ENCODE results near the gene FGGY.

Gene FGGY

DNA sequence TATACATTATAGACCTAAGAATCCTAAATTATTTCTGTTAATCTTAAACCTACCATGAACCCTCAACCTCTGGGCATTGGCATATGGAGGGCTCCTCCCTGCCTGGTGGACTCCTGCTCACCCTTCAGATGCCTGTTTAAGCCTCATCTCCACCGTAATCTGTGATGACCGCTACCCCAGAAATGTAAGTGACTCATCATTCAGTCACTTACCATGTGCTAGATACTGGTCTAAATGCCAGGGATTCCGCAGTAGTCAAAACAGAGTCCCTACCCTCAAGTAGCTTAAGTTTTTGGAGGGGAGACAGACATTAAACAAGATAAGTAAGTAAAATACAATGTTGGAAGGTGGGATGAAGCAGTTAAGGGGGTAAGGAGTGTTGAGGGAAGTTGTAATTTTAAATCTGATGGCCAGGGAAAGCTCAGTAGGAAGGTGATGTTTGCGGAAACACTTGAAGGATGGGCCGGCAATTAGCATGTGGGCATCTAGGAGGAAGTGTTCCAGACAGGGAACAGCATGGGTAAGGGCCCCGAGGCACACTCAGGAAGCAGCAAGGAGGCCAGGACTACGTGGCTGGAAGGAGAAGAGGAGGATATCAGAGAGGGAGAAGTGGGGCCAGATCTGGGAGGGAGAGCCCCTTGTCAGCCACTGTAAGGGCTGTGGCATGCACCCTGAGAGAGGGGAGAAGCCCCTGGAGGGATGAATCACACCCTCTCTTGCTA is 376.1 kb downstream of the FGGY start:
- DNase-seq (ENCODE audit: low read depth in 2 of 2, low spot score in 1 of 2): no peak

DNA sequence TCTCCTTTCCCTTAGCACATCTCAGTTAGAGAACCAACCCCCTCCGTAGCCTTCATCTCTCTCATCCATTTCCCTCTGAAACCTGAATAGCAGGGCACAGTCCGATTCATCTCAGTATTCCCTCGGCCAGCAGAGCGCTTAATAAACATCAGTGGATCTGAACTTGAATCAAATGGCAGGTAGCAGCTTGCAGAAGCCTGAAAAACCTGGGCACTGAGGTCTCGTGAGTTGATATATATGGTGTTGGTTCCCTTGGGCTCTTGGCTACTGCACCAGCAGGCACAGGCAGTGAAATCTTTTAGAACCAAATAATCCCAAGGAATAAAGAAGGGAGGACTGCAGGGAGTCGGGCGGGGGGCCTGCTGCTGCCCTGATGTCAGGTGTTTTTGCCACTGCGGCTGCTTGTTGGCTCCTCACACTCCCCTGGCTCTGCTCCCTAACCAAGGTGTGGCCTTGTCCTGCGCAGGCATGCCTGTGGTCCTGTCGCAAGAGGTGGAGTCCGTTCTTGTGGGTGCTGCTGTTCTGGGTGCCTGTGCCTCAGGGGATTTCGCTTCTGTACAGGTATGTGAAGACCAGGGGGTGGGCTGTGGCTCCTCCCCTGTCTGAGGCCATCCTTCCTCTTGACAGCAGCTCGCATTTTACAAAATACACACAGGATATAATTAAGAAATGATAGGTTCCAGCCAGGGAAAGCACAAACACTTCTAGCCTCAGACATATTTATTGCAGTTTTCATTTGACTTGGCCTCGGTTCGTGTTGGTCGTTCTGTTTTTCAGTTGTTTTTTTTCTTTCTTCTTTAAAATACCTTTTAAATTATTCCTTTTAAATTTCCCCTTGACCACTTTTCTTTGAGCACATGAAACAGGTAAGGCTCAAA is 376.9 kb downstream of the FGGY start:
- DNase-seq (ENCODE audit: low read depth in 2 of 2, low spot score in 1 of 2): no peak

DNA sequence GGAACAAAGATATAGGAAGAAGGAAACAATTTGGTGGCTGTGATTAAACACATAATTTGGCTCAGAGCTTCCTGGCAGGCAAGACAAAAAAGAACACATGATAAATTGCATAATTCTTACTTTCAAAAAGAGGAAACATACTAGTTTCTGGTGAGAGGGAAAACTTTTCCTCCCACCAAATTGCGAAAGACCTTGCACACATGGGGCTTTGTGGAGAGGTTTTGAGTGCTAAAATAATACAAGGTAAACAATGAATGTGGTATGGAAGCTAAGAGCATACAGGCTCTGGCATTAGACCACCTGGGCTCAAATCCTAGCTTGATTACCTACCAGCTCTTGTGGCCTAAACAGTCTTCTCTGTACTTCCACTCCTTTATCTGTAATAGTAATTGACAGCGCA is 377.7 kb downstream of the FGGY start:
- DNase-seq (ENCODE audit: low read depth in 2 of 2, low spot score in 1 of 2): no peak

DNA sequence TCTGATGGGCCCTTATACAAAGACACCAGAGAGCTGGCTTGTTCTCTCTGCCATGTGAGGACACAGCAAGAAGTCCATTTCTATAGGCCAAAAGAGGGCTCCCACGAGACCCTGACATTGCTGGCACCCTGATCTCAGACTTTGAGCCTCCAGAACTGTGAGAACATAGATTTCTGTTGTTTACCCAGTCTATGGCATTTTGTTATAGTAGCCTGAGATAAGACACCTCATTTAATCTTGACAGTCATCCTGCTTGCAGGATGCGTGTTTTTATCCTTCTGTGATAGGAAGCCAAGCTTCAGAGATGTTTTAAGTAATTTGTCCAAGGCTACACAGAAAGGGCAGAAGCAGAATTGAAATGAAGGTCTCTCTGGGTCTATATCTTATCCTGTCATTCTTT is 379.0 kb downstream of the FGGY start:
- no peak for DNase-seq (ENCODE audit: low read depth in 2 of 2, low spot score in 1 of 2)

DNA sequence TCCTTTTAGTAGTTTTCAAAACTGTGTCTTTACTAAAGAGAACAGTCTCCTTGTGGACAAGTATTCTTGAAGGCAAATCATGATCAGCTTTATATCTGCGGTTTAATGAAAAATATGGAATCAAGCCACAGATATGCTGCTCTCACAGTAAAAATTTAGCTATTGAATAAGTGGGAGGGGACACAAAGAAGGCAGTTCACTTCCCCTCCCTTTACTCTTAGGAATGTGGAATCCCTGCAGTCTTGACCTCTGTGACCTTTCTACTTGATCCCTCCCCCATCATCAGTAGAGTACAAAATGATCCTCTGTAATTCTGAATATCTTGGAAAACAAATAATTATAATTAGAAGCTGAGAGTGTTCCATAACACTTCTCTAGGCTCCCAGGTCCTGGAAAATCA is 381.1 kb downstream of the FGGY start:
- DNase-seq (ENCODE audit: low read depth in 2 of 2, low spot score in 1 of 2): no peak

DNA sequence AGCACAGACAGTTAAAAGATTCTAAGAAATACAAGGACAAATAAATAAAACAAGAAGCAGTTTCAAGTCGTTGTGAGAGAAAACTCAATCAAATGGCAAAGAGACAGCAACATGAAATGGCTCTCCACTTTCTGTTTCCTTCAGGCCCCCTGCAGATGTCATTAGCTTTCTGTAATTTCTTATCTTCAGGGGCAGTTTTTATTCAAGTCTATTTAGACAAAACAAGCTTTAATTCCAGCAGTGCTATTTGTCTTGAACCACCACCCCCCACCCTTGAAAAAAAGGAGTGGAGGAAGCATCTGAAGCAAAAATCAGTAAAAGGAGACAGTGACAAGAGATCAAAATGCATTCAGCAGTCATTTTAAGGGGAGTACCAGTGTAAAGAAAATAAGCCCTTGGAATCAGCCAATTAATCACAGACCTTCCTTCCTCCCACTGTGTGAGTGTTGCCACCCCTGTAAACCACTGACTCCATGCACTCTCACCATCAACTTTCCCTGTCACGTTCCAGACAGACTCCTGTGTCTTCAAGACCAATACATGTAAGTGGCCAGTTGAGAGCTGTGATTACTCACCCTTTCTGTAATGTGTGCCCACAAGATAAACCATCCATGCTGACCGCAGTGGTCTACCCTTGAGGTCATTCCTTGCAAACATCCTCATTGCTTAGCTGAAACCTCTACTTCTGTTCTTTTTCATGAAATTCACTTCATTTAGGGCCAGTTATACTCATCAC is 381.8 kb downstream of the FGGY start:
- DNase-seq (ENCODE audit: low read depth in 2 of 2, low spot score in 1 of 2): no peak

DNA sequence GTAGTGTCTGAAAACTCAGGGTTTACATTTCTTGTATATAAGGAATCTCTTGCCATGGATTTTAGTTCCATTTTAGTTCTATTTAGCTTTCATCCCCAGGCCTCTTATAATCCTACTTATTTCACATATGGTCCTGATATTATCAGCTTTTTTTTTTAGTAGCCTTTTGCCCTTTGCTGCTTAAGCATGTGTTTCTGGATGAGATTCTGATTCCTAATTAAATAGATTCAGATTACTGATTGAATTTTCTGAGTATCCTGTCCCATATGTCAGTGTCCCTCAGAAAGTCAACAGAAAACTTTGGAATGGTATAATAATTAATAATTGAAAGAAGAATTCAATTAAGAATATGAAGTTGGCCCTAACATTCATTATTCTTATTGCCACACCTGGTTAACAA is 383.1 kb downstream of the FGGY start:
- DNase-seq (ENCODE audit: low read depth in 2 of 2, low spot score in 1 of 2): no peak

DNA sequence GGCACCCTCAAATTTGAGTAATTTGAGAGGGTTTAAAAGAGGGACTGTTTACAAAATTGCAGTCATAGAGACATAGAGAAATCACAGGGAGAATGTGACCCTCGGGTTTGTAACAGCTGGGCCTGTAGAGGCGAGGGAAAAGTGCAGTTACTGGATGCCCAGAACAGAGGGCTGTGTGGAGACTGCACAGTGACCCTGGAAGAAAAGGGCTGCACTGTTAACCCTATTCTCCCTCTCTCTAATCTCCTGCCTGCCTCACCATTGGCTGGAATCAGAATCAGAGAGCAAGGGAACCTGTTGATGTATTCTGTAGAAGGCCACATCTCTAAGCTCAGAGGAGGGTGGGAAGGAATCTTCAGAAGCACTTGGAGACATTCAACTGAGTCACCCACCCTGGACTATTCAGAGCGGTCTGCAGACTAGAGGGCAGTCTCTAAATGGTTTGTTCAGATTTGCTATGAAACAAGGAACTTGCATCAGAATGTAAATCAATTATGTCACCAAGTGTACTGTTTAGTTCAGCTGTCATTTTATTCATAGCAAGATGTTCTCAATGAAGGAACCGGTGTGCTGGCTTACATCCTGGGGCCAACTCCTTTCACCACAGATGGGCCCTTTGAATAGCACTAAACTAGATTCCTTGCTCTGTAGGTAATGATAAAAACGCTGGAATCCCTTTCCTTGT is 385.6 kb downstream of the FGGY start:
- no peak for DNase-seq (ENCODE audit: low read depth in 2 of 2, low spot score in 1 of 2)

DNA sequence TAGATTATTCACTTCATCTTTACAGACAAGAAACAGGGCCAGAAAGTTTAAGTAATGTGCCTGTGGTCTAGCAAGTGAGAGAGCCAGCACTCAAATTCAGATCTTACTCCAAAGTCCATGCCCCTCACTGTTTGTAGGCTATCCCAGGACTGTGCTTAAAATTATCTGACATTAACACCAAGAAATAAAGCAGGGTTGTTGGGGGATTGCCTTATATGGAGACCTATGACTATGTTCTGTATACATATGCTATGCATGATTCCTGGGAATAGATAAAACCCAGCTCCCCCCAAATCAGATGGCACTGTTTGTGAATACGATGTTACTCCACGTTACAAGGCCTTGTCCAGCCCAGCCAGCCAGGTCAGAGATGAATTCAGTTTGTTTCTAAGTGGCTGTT is 386.3 kb downstream of the FGGY start:
- no peak for DNase-seq (ENCODE audit: low read depth in 2 of 2, low spot score in 1 of 2)

DNA sequence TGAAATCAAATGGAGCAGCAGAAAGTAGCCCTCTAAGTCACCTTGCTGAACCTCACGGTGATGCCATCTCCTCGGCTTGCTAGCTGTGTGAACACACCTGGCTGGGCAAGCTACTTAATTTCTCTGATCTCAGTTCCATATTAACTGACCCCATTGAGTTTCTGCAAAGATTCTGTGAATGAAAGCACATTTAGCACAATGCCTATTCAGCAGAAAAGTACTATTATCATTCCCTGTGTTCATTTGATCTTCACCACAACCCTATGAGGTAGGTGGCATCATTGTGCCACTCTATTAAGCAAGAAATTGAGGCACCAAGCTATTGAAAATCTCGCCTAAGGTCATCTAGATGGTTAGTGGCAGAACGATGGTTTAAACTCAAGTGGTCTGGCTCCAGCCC is 387.8 kb downstream of the FGGY start:
- no peak for DNase-seq (ENCODE audit: low read depth in 2 of 2, low spot score in 1 of 2)

GRCh38 chr1:59685101-59685500 is 388.2 kb downstream of the FGGY start:
- DNase-seq (ENCODE audit: low read depth in 2 of 2, low spot score in 1 of 2): no peak

- DNase-seq (ENCODE audit: low read depth in 2 of 2, low spot score in 1 of 2): no peak
Measured at GRCh38 chr1:59685666-59686065, 388.8 kb downstream of the FGGY start.

DNA sequence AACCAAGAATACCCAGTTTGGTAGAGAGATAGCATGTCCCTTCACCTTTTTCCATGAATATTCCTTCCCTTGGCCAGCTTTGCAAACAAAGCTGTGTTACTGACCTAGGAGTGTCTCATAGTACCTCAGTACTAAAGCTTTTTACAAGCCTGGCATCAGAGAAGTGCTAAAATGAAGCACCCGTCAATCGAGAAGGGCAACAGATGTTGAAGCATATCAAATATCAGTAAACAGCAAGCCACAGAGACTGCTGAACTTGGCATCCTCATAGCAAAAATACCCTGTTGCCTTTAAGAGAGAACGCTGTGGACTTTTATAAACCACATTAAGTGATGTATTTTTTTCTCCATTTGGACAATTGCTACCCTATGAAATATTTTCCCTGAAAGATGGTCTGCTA is 389.3 kb downstream of the FGGY start:
- DNase-seq (ENCODE audit: low read depth in 2 of 2, low spot score in 1 of 2): no peak

GRCh38 chr1:59686574-59686973 is 389.7 kb downstream of the FGGY start:
- no peak for DNase-seq (ENCODE audit: low read depth in 2 of 2, low spot score in 1 of 2)

DNA sequence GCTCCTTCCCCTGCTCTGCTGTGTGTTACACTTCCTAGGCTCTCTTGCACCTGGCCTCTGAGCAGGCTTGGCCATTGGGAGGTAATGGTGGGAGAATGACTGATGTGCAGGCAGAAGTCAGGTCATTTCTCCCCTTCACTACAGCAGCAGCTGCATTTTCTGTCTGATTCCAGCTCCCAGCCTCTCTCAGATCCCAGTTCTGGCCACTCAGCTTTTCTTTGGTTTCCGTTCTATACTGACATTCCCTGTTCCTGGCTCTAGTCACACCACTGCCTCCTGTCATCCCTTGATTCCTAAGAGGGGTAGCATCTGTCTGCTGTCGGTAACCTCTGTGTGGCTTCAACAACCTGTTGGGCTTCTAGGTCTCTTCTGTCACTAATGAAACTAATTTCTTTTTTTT is 390.2 kb downstream of the FGGY start:
- DNase-seq (ENCODE audit: low read depth in 2 of 2, low spot score in 1 of 2): no peak

GRCh38 chr1:59688976-59689375 is 392.1 kb downstream of the FGGY start:
- DNase-seq (ENCODE audit: low read depth in 2 of 2, low spot score in 1 of 2): no peak

- DNase-seq (ENCODE audit: low read depth in 2 of 2, low spot score in 1 of 2): no peak
Measured at GRCh38 chr1:59689730-59690129, 392.8 kb downstream of the FGGY start.

- no peak for DNase-seq (ENCODE audit: low read depth in 2 of 2, low spot score in 1 of 2)
Measured at GRCh38 chr1:59690171-59690930, 393.5 kb downstream of the FGGY start.

DNA sequence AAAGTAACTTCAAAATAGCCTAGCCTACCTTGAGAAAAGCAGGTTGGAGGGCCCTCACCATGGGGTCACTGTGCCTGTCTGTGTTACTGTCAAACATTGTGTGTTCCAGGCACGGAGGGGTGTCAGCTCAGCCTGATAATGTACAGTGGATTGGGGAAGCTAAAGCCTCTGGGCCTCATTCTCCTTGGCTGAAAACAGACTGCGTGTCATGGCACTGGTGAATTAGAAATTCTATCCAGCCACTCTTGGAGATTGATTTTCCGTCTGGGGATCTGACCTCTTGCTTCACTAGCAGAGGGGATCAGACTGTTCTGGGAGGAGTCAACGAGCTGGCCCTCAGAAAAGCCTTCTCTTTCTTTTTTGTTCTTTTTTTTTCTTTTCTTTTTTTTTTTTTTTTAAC is 394.4 kb downstream of the FGGY start:
- no peak for DNase-seq (ENCODE audit: low read depth in 2 of 2, low spot score in 1 of 2)

DNA sequence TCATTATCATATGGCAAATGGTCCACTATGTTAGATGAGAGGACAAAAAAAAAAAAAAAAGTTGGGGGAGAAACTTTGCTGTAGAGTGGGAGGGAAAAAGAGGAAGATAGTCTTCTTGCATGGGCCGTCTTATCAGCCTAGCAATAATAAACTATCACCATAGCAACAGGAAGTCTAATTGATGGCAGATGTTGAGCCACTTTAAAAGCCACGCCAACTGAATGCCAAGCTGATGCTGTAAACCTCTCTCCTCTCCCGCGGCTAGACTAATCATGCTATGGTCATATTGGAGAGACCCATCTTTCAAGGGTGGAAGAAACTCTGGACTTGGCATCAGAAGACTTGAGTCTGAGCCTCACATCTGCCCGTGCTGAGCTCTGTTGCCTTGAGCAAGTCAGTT is 395.7 kb downstream of the FGGY start:
- no peak for DNase-seq (ENCODE audit: low read depth in 2 of 2, low spot score in 1 of 2)

DNA sequence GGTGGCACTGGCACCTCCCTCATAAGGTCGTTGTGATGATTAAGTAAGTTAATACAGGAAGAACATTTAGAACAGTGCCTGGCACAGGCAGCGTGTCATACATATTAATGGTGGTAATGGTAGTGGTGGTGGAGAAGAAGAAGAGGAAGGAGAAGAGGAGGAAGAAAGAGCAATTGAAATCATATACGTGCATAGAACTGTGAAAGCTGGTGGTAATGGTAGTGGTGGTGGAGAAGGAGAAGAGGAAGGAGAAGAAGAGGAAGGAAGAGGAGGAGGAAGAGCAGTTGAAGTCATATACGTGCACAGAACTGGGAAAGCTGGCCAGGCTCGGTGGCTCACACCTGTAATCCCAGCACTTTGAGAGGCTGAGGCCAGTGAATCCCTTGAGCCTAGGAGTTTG is 396.5 kb downstream of the FGGY start:
- DNase-seq (ENCODE audit: low read depth in 2 of 2, low spot score in 1 of 2): no peak

Measured in stimulated activated CD8-positive, alpha-beta memory T cell treated with anti-CD3 and anti-CD28 coated beads, Interleukin-4, amount 100 ng/mL, for 4 hours (primary cell).